Karpas-422 (cell line): ENCODE measurements around the gene CHRDL1. TPM values are rescaled to one million over a fixed set of nuclear protein-coding genes. Genes with fewer than 3 reads are reported as not detected.

ENCODE experiments used
- DNase-seq: peaks from one replicate; pipeline ENCODE4 v3.0.0-alpha.2; 2015
- H2AFZ ChIP-seq: fragments of 200-600 bp; sonication (generic); 2 replicates; pipeline ENCODE4 v1.6.1; 2014; ENCODE audit warnings: antibody characterized with exemption, low read length, mixed read lengths
- H3K27ac ChIP-seq: fragments of 200-600 bp; sonication (generic); 2 replicates; pipeline ENCODE4 v1.5.1; 2014; ENCODE audit warnings: mild to moderate bottlenecking, low read length, moderate library complexity
- H3K27me3 ChIP-seq: fragments of 200-600 bp; sonication (generic); 2 replicates; pipeline ENCODE4 v1.6.1; 2014; ENCODE audit warnings: low read length, mixed read lengths
- H3K36me3 ChIP-seq: fragments of 200-600 bp; sonication (generic); 2 replicates; pipeline ENCODE4 v1.6.1; 2014; ENCODE audit warnings: low read length, mixed read lengths; ENCODE audit not compliant: insufficient read depth
- H3K4me1 ChIP-seq: fragments of 200-600 bp; sonication (generic); 2 replicates; pipeline ENCODE4 v1.6.1; 2014; ENCODE audit warnings: mild to moderate bottlenecking, low read length, mixed read lengths
- H3K4me2 ChIP-seq: fragments of 200-600 bp; sonication (generic); 2 replicates; pipeline ENCODE4 v1.6.1; 2014; ENCODE audit warnings: low read length, low read depth, mild to moderate bottlenecking; ENCODE audit not compliant: poor library complexity, severe bottlenecking
- H3K4me3 ChIP-seq: fragments of 200-600 bp; sonication (generic); 2 replicates; pipeline ENCODE4 v1.5.1; 2014; ENCODE audit warnings: mild to moderate bottlenecking, antibody characterized with exemption, low read length, mixed read lengths
- H3K79me2 ChIP-seq: fragments of 200-600 bp; sonication (generic); 2 replicates; pipeline ENCODE4 v1.6.1; 2014; ENCODE audit warnings: mild to moderate bottlenecking, low read length, mixed read lengths
- H3K9ac ChIP-seq: fragments of 200-600 bp; sonication (generic); 2 replicates; pipeline ENCODE4 v1.6.0; 2014; ENCODE audit warnings: low read length
- H3K9me2 ChIP-seq: fragments of 200-600 bp; sonication (generic), shearing (Covaris generic); replicated peaks from 2 replicates; pipeline ENCODE4 v1.6.0; 2014; ENCODE audit warnings: mild to moderate bottlenecking, low read length, moderate library complexity; ENCODE audit not compliant: insufficient read depth
- H3K9me3 ChIP-seq: fragments of 300-700, 200-600 bp; sonication (generic); 2 replicates; pipeline ENCODE4 v1.6.1; 2014; ENCODE audit warnings: low read length, mixed read lengths
- H4K20me1 ChIP-seq: fragments of 200-600 bp; sonication (generic); 2 replicates; pipeline ENCODE4 v1.6.1; 2014; ENCODE audit warnings: mild to moderate bottlenecking, antibody characterized with exemption, low read length, low read depth; ENCODE audit not compliant: insufficient read depth
- total RNA-seq: library from RNA; depleted of rRNA; stranded (reverse); fragments of >200 nt; shearing (Covaris generic); gene quantifications from 2 replicates; pipeline ENCODE4 v1.2.3, GENCODE V29; 2014; ENCODE audit warnings: low replicate concordance

CHRDL1 gene
- total RNA-seq, 1 experiment from 2014 or later: not detected

DNA sequence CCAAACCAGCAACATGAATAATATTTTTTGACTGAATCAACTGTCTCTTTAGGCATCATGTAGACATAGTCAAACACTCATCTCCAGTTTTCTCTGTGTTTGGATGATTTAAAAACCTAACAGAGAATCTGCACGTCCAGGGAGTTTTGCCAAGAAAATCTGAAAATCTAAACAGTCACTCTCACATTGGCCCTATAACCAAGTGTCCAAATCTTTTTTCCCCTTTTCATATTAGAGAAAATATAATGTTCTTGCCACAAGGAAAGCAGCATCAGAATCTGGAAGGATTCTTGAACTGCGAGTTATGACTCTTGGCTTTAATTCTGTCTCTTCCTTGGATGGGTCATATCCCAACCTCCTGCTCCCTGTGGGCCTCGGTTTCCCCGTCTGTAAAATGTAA, 8.8 kb upstream of the CHRDL1 start:
- H3K4me1 ChIP-seq: no peaks in the 10 kb centered on the region
- H3K9me2 ChIP-seq: no peaks in the 10 kb centered on the region
- no peak overlapping the region for H3K27ac ChIP-seq
- no peaks in the 10 kb centered on the region for H3K27me3 ChIP-seq
- H3K4me2 ChIP-seq: no peak overlapping the region
- no peaks in the 10 kb centered on the region for H3K79me2 ChIP-seq
- no peak overlapping the region for H3K9ac ChIP-seq
- H3K9me3 ChIP-seq: no peaks in the 10 kb centered on the region
- no peaks in the 10 kb centered on the region for H4K20me1 ChIP-seq
- H2AFZ ChIP-seq: no peak overlapping the region
- no peak overlapping the region for H3K4me3 ChIP-seq
- no peak for DNase-seq
- no peaks in the 10 kb centered on the region for H3K36me3 ChIP-seq

DNA sequence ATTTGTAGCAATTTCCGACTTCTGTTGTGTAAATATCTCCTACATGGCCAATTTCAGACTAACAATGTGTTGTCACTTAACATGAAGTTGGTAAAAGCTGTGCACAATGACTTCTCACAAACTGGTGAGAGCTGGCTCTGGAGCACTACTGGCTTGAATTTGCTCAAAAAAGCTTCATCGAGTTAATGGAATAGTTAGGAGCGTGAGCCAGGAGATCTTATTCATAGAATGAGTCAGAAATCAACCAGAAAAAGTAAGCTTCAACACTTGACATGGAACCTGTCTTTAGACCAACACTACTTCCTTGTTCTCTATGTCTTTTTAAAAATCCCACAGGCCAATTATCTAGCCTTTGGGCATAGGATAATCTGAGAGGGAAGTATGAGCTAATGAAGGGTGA, 7.9 kb upstream of the CHRDL1 start:
- Histone ChIP-seq H3K27ac (no peak overlapping the region), H3K27me3 (0 out of 2 replicates have a peak, but pooled peaks cover 3% of the 10 kb centered on the region), H3K79me2 (no peaks in the 10 kb centered on the region), H3K36me3 (no peaks in the 10 kb centered on the region), H3K9me2 (no peaks in the 10 kb centered on the region), H2AFZ (no peak overlapping the region), H3K4me2 (no peak overlapping the region), H3K4me3 (no peak overlapping the region), H3K9ac (no peak overlapping the region), H3K4me1 (no peaks in the 10 kb centered on the region), H3K9me3 (no peaks in the 10 kb centered on the region), H4K20me1 (no peaks in the 10 kb centered on the region)
- no peak for DNase-seq

GRCh38 chrX:110796407-110796697, 735 bp upstream of the CHRDL1 start:
- H3K9me2 ChIP-seq: no peaks in the 10 kb centered on the region
- no peak overlapping the region for H2AFZ ChIP-seq
- no peaks in the 10 kb centered on the region for H3K79me2 ChIP-seq
- no peak overlapping the region for H3K9ac ChIP-seq
- H3K27me3 ChIP-seq: 0 out of 2 replicates have a peak, but pooled peaks cover 4% of the 10 kb centered on the region
- no peak for DNase-seq
- no peaks in the 10 kb centered on the region for H4K20me1 ChIP-seq
- H3K4me1 ChIP-seq: no peaks in the 10 kb centered on the region
- no peaks in the 10 kb centered on the region for H3K9me3 ChIP-seq
- H3K36me3 ChIP-seq: no peaks in the 10 kb centered on the region
- H3K27ac ChIP-seq: no peak overlapping the region
- no peak overlapping the region for H3K4me2 ChIP-seq
- H3K4me3 ChIP-seq: no peak overlapping the region

GRCh38 chrX:110794601-110795000, 1.0 kb downstream of the CHRDL1 start:
- no peaks in the 10 kb centered on the region for H3K9me2 ChIP-seq
- no peak overlapping the region for H3K27ac ChIP-seq
- no peak overlapping the region for H3K4me3 ChIP-seq
- no peak overlapping the region for H2AFZ ChIP-seq
- DNase-seq: no peak
- no peaks in the 10 kb centered on the region for H3K79me2 ChIP-seq
- H3K27me3 ChIP-seq: 0 out of 2 replicates have a peak, but pooled peaks cover 4% of the 10 kb centered on the region
- no peaks in the 10 kb centered on the region for H3K9me3 ChIP-seq
- H4K20me1 ChIP-seq: no peaks in the 10 kb centered on the region
- H3K4me1 ChIP-seq: no peaks in the 10 kb centered on the region
- H3K4me2 ChIP-seq: no peak overlapping the region
- H3K36me3 ChIP-seq: no peaks in the 10 kb centered on the region
- H3K9ac ChIP-seq: no peak overlapping the region

DNA sequence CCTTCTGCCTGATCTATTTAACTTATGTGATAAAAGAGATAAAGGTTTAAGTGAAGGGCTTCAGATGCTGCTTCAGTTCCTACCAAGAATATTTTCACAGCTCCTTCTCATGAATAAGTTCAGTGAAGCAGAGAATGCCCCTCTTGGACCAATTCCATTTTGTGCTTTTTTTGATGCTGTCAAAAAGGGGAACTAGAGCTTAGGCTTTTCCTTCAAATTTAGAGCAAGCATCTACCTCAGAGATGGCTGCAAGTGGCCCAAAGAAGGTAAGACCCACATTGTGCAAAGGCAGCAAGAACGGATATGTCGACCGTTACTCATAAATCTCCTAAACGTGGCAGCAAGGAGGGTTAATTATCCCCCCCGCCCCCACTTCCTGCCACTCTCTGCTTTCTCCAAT, 4.5 kb downstream of the CHRDL1 start:
- no peaks in the 10 kb centered on the region for H3K79me2 ChIP-seq
- no peak overlapping the region for H3K9ac ChIP-seq
- H3K27me3 ChIP-seq: no peaks in the 10 kb centered on the region; the same call in 1 of the 2 replicates
- H3K9me2 ChIP-seq: no peaks in the 10 kb centered on the region
- no peak overlapping the region for H3K4me3 ChIP-seq
- no peak for DNase-seq
- no peaks in the 10 kb centered on the region for H3K36me3 ChIP-seq
- no peaks in the 10 kb centered on the region for H3K9me3 ChIP-seq
- no peak overlapping the region for H3K27ac ChIP-seq
- H3K4me2 ChIP-seq: no peak overlapping the region
- H3K4me1 ChIP-seq: no peaks in the 10 kb centered on the region
- no peaks in the 10 kb centered on the region for H4K20me1 ChIP-seq
- H2AFZ ChIP-seq: no peak overlapping the region

- no peak overlapping the region for H3K27ac ChIP-seq
- no peaks in the 10 kb centered on the region for H4K20me1 ChIP-seq
- H3K4me2 ChIP-seq: no peak overlapping the region
- H2AFZ ChIP-seq: no peak overlapping the region
- no peaks in the 10 kb centered on the region; the same call in 1 of the 2 replicates for H3K27me3 ChIP-seq
- no peaks in the 10 kb centered on the region for H3K36me3 ChIP-seq
- no peaks in the 10 kb centered on the region for H3K4me1 ChIP-seq
- H3K79me2 ChIP-seq: no peaks in the 10 kb centered on the region
- no peak for DNase-seq
- H3K4me3 ChIP-seq: no peak overlapping the region
- no peaks in the 10 kb centered on the region for H3K9me3 ChIP-seq
- no peak overlapping the region for H3K9ac ChIP-seq
- no peaks in the 10 kb centered on the region for H3K9me2 ChIP-seq
These were observed 9.1 kb downstream of the CHRDL1 start for GRCh38 chrX:110786486-110786885.

DNA sequence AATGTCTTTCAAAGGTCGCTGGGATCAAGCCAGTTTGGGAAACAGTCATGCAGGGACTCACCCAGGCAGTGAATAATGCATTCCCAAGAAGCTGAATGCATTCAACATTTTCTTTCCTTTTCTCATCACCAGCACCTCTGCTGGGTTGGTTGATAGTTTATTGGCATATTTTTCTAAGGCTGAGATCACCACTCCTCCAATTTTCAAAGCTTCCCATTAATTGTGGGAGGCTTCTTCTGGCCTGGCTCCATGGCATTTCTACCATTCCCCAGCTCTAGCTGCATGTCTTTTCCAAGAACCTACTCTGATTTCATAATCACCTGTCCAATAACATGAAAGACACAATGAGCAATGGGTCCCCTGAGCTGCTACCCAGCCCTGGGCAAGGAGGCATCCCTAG, 35.8 kb downstream of the CHRDL1 start:
- H3K9ac ChIP-seq: no peak overlapping the region
- H3K4me1 ChIP-seq: no peaks in the 10 kb centered on the region
- H3K4me3 ChIP-seq: no peak overlapping the region
- no peaks in the 10 kb centered on the region for H3K79me2 ChIP-seq
- no peaks in the 10 kb centered on the region for H3K36me3 ChIP-seq
- no peak overlapping the region for H3K27ac ChIP-seq
- H3K4me2 ChIP-seq: no peak overlapping the region
- H3K27me3 ChIP-seq: no peaks in the 10 kb centered on the region
- DNase-seq: no peak
- no peaks in the 10 kb centered on the region; the same call in 1 of the 2 replicates for H3K9me3 ChIP-seq
- H2AFZ ChIP-seq: no peak overlapping the region
- no peaks in the 10 kb centered on the region for H3K9me2 ChIP-seq
- H4K20me1 ChIP-seq: no peaks in the 10 kb centered on the region

DNA sequence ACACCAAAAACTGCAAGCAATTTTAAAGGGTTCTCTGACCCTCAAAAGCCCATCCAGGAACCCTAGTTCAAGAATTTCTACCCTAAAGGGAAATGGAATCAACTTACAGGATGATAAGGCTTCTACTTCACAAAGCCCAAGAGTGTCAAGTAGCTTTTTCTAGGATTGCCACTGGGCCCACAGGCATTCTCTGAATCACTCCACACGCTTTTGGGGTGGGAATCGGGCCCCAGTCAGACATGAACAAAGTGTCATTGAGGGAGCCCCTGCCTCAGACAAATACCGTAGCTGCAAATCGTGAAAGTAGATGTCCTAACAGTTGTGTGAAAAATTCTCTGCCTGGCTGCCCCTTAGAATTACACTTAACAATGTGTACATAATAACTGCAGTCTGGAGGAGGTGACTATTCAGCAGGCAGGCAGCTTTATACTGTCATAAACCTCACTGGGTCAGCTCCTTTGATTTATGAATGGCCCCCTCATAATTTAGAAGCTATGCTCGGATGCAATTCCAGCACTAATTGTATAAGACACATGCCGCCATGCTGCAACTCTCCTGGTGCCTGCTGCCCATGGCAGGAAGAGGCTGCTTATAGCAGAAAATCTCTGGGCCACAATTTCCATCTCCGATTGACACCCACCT, 36.7 kb downstream of the CHRDL1 start:
- no peak overlapping the region for H2AFZ ChIP-seq
- H3K4me2 ChIP-seq: no peak overlapping the region
- DNase-seq: no peak
- no peaks in the 10 kb centered on the region for H3K79me2 ChIP-seq
- no peaks in the 10 kb centered on the region for H3K9me2 ChIP-seq
- no peaks in the 10 kb centered on the region for H4K20me1 ChIP-seq
- H3K27ac ChIP-seq: no peak overlapping the region
- H3K4me3 ChIP-seq: no peak overlapping the region
- H3K9ac ChIP-seq: no peak overlapping the region
- no peaks in the 10 kb centered on the region for H3K4me1 ChIP-seq
- H3K9me3 ChIP-seq: no peaks in the 10 kb centered on the region; the same call in 1 of the 2 replicates
- H3K36me3 ChIP-seq: no peaks in the 10 kb centered on the region
- no peaks in the 10 kb centered on the region for H3K27me3 ChIP-seq
